Smooth muscle cell (in vitro differentiated cells): Measurements from ENCODE around the gene SLC25A24. TPM values are rescaled to one million over a fixed set of nuclear protein-coding genes. Genes with fewer than 3 reads are reported as not detected.

Experiments
- DNase-seq: peaks from one replicate; lab custom pipeline; 2025; ENCODE audit not compliant: unreplicated experiment; lab: John Stamatoyannopoulos, UW
- H2AFZ ChIP-seq: fragments of 200-600 bp; sonication (generic); 2 replicates; pipeline ENCODE4 v1.6.0; 2016; ENCODE audit warnings: antibody characterized with exemption, low read depth, mild to moderate bottlenecking
- H3F3A ChIP-seq: fragments of 200-600 bp; sonication (generic); 2 replicates; pipeline ENCODE4 v1.6.0; 2017; ENCODE audit warnings: antibody characterized with exemption, low read depth
- H3K27ac ChIP-seq: fragments of 200-600 bp; sonication (generic); 2 replicates; pipeline ENCODE4 v1.5.1; 2016; ENCODE audit warnings: low read depth, mild to moderate bottlenecking
- H3K27me3 ChIP-seq: fragments of 200-600 bp; sonication (generic); 2 replicates; pipeline ENCODE4 v1.6.1; 2016; ENCODE audit warnings: low read depth, mild to moderate bottlenecking
- H3K36me3 ChIP-seq: fragments of 200-600 bp; sonication (generic); 2 replicates; pipeline ENCODE4 v1.5.1; 2016; ENCODE audit warnings: low read depth
- H3K4me1 ChIP-seq: fragments of 200-600 bp; sonication (generic); 2 replicates; pipeline ENCODE4 v1.5.1; 2016; ENCODE audit warnings: low read depth
- H3K4me2 ChIP-seq: fragments of 200-600 bp; sonication (generic); 2 replicates; pipeline ENCODE4 v1.6.0; 2016; ENCODE audit warnings: mild to moderate bottlenecking
- H3K4me3 ChIP-seq: fragments of 200-600 bp; sonication (generic); 2 replicates; pipeline ENCODE4 v1.5.1; 2016; ENCODE audit warnings: mild to moderate bottlenecking
- H3K79me2 ChIP-seq: fragments of 200-600 bp; sonication (generic); 2 replicates; pipeline ENCODE4 v1.6.0; 2016; ENCODE audit warnings: low read depth, mild to moderate bottlenecking
- H3K9ac ChIP-seq: fragments of 200-600 bp; sonication (generic); 2 replicates; pipeline ENCODE4 v1.6.0; 2016; ENCODE audit warnings: low read depth
- H3K9me3 ChIP-seq: fragments of 200-600 bp; sonication (generic); replicated peaks from 2 replicates; pipeline ENCODE4 v1.5.1; 2016; ENCODE audit warnings: low read depth
- H4K20me1 ChIP-seq: fragments of 200-600 bp; sonication (generic); 2 replicates; pipeline ENCODE4 v1.6.0; 2016; ENCODE audit warnings: low read depth
- CTCF ChIP-seq: fragments of 200-600 bp; sonication (generic); IDR thresholded peaks from 2 replicates; pipeline ENCODE4 v1.5.1; 2017; ENCODE audit warnings: borderline replicate concordance, mild to moderate bottlenecking, antibody characterized with exemption; ENCODE audit not compliant: insufficient read depth, poor library complexity, severe bottlenecking
- WGBS: methylation state at CpG from one replicate; pipeline ENCODE4 v1.1.7; 2016; ENCODE audit warnings: low lambda C conversion rate; 5-methylcytosine and 5-hydroxymethylcytosine counted together
- polyA plus RNA-seq: library from polyadenylated mRNA; unstranded; fragments of >200 nt; fragmentation: Nextera tagmentation; extraction: Ambion mirVana; gene quantifications from 2 replicates; pipeline ENCODE4 v1.2.1, GENCODE V29; 2016
- total RNA-seq: library from RNA; depleted of rRNA; stranded (reverse); fragments of >200 nt; gene quantifications from 2 replicates; pipeline ENCODE4 v1.2.3, GENCODE V29; 2014

SLC25A24 gene
- total and polyA plus RNA-seq, 2 experiments from 2014 or later: 30.8 to 69.9 TPM

GRCh38 chr1:108084866-108085477, 115.2 kb downstream of the SLC25A24 start:
- TF ChIP-seq CTCF: no peak
- no peaks in the 10 kb centered on the region for H3K9me3 ChIP-seq
- no peaks in the 10 kb centered on the region for H3K36me3 ChIP-seq
- H3K79me2 ChIP-seq: no peaks in the 10 kb centered on the region
- no peak overlapping the region for H3K4me2 ChIP-seq
- 91% methylated on average over 6 of the region's 6 CpGs for WGBS
- DNase-seq: no peak
- no peak overlapping the region for H3K27ac ChIP-seq
- H3F3A ChIP-seq: no peaks in the 10 kb centered on the region
- H3K4me3 ChIP-seq: no peak overlapping the region
- no peaks in the 10 kb centered on the region for H4K20me1 ChIP-seq
- no peak overlapping the region for H2AFZ ChIP-seq
- H3K27me3 ChIP-seq: no peaks in the 10 kb centered on the region
- H3K4me1 ChIP-seq: no peaks in the 10 kb centered on the region
- no peak overlapping the region for H3K9ac ChIP-seq

Other genes starting within 250 kb of the SLC25A24 start
- 6.9 and 10.1 TPM in 2 replicates for gene VAV3, start 235.2 kb downstream of the SLC25A24 start, total RNA-seq
- 0.62 and 3.1 TPM in 2 replicates for gene VAV3, start 235.2 kb downstream of the SLC25A24 start, polyA plus RNA-seq
- not detected in 2 replicates for gene NBPF4, start 43.7 kb upstream of the SLC25A24 start, total RNA-seq
- gene NBPF4, start 43.7 kb upstream of the SLC25A24 start, polyA plus RNA-seq: not detected in 2 replicates
- gene NBPF6, start 250.0 kb upstream of the SLC25A24 start, total RNA-seq: not detected in 2 replicates
- gene NBPF6, start 250.0 kb upstream of the SLC25A24 start, polyA plus RNA-seq: not detected in 2 replicates